Gastrocnemius medialis (tissue), 4 donors: ENCODE measurements around the gene HMMR. TPM values are rescaled to one million over a fixed set of nuclear protein-coding genes. Genes with fewer than 3 reads are reported as not detected.

Experiments used
- ATAC-seq, 2 donors: fragments of 150-250 bp; one replicate each; pipeline ENCODE4 v1.9.1; 2016
- DNase-seq, 2 donors: peaks; one replicate each; pipeline ENCODE4 v3.0.0-alpha.2; 2019
- H3K27ac ChIP-seq, 4 donors: fragments of 200-600 bp; sonication (generic); 1 replicate in 1 of 4; 2 replicates in 3 of 4; pipeline ENCODE4 v1.5.1; 2016 to 2018; ENCODE audit warnings: mild to moderate bottlenecking in 2 of 4, moderate library complexity in 1 of 4
- H3K27me3 ChIP-seq, 3 donors: fragments of 200-600 bp; sonication (generic) in 2 of 3; 1 replicate in 1 of 3; 2 replicates in 2 of 3; pipeline versions ENCODE4 v1.5.1 to v1.6.0; 2016 to 2019; ENCODE audit warnings: mild to moderate bottlenecking in 1 of 3, moderate library complexity in 1 of 3
- H3K36me3 ChIP-seq, 2 donors: fragments of 200-600 bp; sonication (generic) in 1 of 2; one replicate each; pipeline ENCODE4 v1.5.1; 2017 to 2018
- H3K4me1 ChIP-seq, 2 donors: fragments of 200-600 bp; sonication (generic) in 1 of 2; one replicate each; pipeline ENCODE4 v1.5.1; 2016 to 2017; ENCODE audit warnings: mild to moderate bottlenecking in 2 of 2
- H3K4me3 ChIP-seq, 4 donors: fragments of 200-600 bp; sonication (generic) in 3 of 4; 1 replicate in 1 of 4; 2 replicates in 3 of 4; pipeline ENCODE4 v1.5.1; 2016 to 2019; ENCODE audit warnings: mild to moderate bottlenecking in 2 of 4
- H3K9me3 ChIP-seq, 3 donors: fragments of 200-600 bp; sonication (generic) in 2 of 3; 1 replicate in 1 of 3; 2 replicates in 2 of 3; pipeline ENCODE4 v1.5.1; 2016 to 2019
- POLR2A ChIP-seq, 2 donors: fragments of 450-650 bp; IDR thresholded peaks; one replicate each; pipeline ENCODE4 v1.6.1; 2017; ENCODE audit warnings: antibody characterized with exemption in 2 of 2, mild to moderate bottlenecking in 2 of 2, moderate library complexity in 2 of 2
- in situ Hi-C, 4 donors: fragments of 200-750 bp; cut with MboI; loops; one replicate each; pipeline versions ENCODE4 v1.15.0 to v1.8.0; 2017; ENCODE audit warnings: low sequenced_read_pairs in 4 of 4
- intact Hi-C: fragments of 100-400 bp; cut with DNase I; formaldehyde crosslinking; loops from one replicate; pipeline ENCODE4 v1.15.1; 2023; ENCODE audit warnings: low total_unique reads
- total RNA-seq, 4 donors: library from RNA; depleted of rRNA; stranded (reverse); fragments of >200 nt; gene quantifications; one replicate each; pipeline versions ENCODE4 v1.1.0 to v1.2.3, GENCODE V29; 2016
- TF ChIP-seq, protein P1 (sequence below), 5 experiments: fragments of 450-650 bp in 3 of 5; fragments of 200-600 bp in 2 of 5; sonication (generic) in 2 of 5; IDR thresholded peaks in 4 of 5; conservative IDR thresholded peaks in 1 of 5; 1 replicate in 4 of 5; 2 replicates in 1 of 5; pipeline ENCODE4 v1.5.1; 2016 to 2019; ENCODE audit warnings: antibody characterized with exemption in 5 of 5, mild to moderate bottlenecking in 3 of 5, moderate library complexity in 3 of 5

Gene HMMR
- total RNA-seq, 4 donors from 2014 or later: 0.12 to 1.3 (median 0.55) TPM

DNA sequence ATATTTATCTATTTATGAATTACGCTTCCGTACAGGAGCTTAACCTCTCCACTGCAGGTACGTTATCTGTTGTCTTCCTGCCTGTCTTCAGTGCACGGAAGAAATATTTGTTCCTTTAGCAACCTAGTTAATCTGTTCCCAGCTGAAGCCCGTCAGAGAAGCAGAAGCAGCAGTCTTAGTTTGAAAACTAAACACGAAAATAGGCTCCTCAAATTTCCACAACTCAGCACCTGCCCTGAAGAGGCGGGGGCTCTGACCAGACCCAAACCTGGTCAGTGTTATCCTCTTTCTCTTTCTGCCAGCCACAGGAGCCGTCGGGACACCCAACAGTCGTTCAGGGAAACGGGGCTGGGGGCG, 992 bp upstream of the HMMR start:
- Histone ChIP-seq H3K27me3 (no peaks in the 10 kb centered on the region), H3K36me3 (peaks cover 0 to 16% of the 10 kb centered on the region in 2 donors), H3K4me1 (peaks cover 26 to 27% of the 10 kb centered on the region in 2 donors), H3K9me3 (no peaks in the 10 kb centered on the region), H3K27ac (peak overlapping the region; percentile 94 to 97 (median 96)), H3K4me3 (peak overlapping the region; percentile 63 to 91 (median 76))
- in situ Hi-C loops: loop anchor here in 2 of 4 donors (5.0 to 10.0 kb wide), 2 partner anchors 45 to 53 kb away; partner anchors contain the start of gene MAT2B (in 1 of the 2)
- no peak for DNase-seq
- TF ChIP-seq, protein P1, sequence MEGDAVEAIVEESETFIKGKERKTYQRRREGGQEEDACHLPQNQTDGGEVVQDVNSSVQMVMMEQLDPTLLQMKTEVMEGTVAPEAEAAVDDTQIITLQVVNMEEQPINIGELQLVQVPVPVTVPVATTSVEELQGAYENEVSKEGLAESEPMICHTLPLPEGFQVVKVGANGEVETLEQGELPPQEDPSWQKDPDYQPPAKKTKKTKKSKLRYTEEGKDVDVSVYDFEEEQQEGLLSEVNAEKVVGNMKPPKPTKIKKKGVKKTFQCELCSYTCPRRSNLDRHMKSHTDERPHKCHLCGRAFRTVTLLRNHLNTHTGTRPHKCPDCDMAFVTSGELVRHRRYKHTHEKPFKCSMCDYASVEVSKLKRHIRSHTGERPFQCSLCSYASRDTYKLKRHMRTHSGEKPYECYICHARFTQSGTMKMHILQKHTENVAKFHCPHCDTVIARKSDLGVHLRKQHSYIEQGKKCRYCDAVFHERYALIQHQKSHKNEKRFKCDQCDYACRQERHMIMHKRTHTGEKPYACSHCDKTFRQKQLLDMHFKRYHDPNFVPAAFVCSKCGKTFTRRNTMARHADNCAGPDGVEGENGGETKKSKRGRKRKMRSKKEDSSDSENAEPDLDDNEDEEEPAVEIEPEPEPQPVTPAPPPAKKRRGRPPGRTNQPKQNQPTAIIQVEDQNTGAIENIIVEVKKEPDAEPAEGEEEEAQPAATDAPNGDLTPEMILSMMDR (IDR thresholded peaks at IDR 0.05 in 4 of 5, conservative IDR thresholded peaks at IDR 0.05 in 1 of 5): no peak
- no peak for TF ChIP-seq POLR2A (IDR thresholded peaks at IDR 0.05)
- intact Hi-C loops: no loop called here
- peak; percentile 25 to 42 for ATAC-seq

DNA sequence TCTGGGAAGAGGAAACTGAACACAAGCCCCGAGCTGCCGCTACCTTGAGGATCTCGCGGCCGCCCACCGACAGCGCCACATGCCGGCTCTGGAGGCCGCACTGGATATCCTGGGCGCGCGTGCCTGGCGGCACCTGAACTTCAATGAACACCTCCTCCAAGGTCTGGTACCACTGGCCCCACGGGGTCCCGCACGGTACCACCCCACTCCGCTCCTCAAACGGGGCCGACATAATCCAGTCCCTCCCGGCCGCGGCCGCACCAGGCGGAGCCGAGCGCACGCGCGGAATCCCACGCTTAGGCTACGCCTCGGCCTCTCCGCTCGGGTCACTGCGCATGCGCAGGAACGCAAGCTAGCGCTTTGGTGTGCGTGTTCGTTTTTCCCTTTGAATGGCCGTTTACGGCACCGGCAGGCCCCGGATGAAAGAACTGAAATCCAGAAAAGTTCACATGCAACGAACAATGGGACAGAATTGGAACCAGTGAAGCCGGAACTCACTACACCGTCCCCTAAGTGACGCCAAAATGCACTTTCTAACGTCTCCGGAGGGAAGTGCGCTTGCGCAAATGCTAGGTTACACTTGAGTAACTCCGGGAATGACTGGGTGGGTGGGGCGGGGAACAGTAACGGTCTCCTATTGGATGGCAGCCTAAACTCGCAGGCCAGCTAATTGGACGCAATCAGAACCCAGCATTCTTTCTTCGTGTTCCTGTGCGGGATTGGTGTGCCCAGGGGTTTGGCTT, 442 bp upstream of the HMMR start, which contains the start of gene NUDCD2:
NUDCD2 (minus strand) TSS at position 284 of the 743 bp plus-strand sequence; CDS start at position 232, 52 bp downstream.
- intact Hi-C loops: loop anchor here (1.0 kb wide), 2 partner anchors 23 to 45 kb away; partner anchors contain the start of genes CCNG1 and MAT2B
- peak within 1 kb of the TSS; percentile 63 to 91 (median 76) for H3K4me3 ChIP-seq
- H3K27ac ChIP-seq: peak within 1 kb of the TSS; percentile 94 to 97 (median 96)
- H3K36me3 ChIP-seq: peaks cover 0 to 11% of the 10 kb centered on the region in 2 donors
- peak; percentile 97 to 98 for ATAC-seq
- in situ Hi-C loops: loop anchor here in 2 of 4 donors (5.0 to 10.0 kb wide), 2 partner anchors 45 to 52 kb away; partner anchors contain the start of gene MAT2B (in 1 of the 2)
- TF ChIP-seq POLR2A (IDR thresholded peaks at IDR 0.05): peak; percentile 81 to 90
- TF ChIP-seq, protein P1 (IDR thresholded peaks at IDR 0.05 in 4 of 5, conservative IDR thresholded peaks at IDR 0.05 in 1 of 5): peak in 2 of 5 experiments; percentile 42 to 43
- DNase-seq: peak; percentile 95 to 97
- no peaks in the 10 kb centered on the region for H3K27me3 ChIP-seq
- no peaks in the 10 kb centered on the region for H3K9me3 ChIP-seq
- H3K4me1 ChIP-seq: peaks cover 26 to 27% of the 10 kb centered on the region in 2 donors

DNA sequence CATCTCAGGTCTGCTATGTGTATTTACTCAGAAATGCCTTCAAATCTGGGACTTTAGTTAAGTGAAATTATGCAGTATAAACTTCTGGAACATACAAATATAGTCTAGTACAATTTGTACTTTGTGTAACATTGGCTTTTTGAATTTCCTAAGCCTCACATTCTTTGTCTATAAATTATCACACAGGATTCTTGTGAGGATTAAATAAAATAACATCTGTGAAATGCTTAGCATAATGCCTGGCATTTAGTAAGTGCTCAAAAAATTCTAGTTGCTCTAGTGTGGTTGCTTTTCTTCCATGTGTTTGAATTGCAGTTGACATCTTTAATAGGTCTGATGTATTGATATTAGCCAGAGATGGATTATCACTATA, 2.6 kb downstream of the HMMR start:
- ATAC-seq: no peak
- intact Hi-C loops (no loop called here), in situ Hi-C loops (no loop called here)

DNA sequence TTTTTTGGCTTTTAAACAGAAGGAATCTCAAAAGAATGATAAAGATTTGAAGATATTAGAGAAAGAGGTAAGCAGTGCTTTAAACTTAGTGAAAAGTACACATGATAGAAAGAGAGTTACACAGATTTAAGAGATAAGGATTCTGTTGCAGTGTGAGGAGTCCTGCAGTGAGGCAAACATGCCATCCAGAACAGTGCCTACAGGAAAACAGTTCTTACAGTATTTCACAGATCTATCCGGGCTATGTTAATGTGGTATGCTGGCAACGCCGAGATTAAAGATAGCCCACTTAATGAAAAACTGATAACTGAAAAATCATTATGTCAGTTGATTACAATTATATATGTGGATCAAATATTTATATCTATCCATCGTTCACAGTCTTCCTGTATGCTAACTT, 7.2 kb downstream of the HMMR start:
- Histone ChIP-seq H3K4me3 (no peak overlapping the region), H3K4me1 (no peaks in the 10 kb centered on the region), H3K27me3 (no peaks in the 10 kb centered on the region), H3K27ac (no peak overlapping the region), H3K9me3 (no peaks in the 10 kb centered on the region), H3K36me3 (no peaks in the 10 kb centered on the region)
- intact Hi-C loops (no loop called here), in situ Hi-C loops (no loop called here)
- ATAC-seq (no peak), DNase-seq (no peak)
- TF ChIP-seq, protein P1 (IDR thresholded peaks at IDR 0.05 in 4 of 5, conservative IDR thresholded peaks at IDR 0.05 in 1 of 5): no peak
- no peak for TF ChIP-seq POLR2A (IDR thresholded peaks at IDR 0.05)

More for the DNA sequence above, 2.6 kb downstream of the HMMR start:
- Histone ChIP-seq H3K9me3 (no peaks in the 10 kb centered on the region), H3K36me3 (no peaks in the 10 kb centered on the region), H3K4me3 (no peak overlapping the region), H3K27ac (no peak overlapping the region), H3K4me1 (peaks cover 24 to 25% of the 10 kb centered on the region in 2 donors), H3K27me3 (no peaks in the 10 kb centered on the region)
- no peak for DNase-seq
- TF ChIP-seq POLR2A (IDR thresholded peaks at IDR 0.05): no peak
- TF ChIP-seq, protein P1 (IDR thresholded peaks at IDR 0.05 in 4 of 5, conservative IDR thresholded peaks at IDR 0.05 in 1 of 5): no peak
